PC-3 (cell line): ENCODE data around the gene KCTD11. TPM values are rescaled to one million over a fixed set of nuclear protein-coding genes. Genes with fewer than 3 reads are reported as not detected.
A peak's percentile ranks its signal among the peaks of the same experiment; 100 is the strongest.

Source experiments
- ATAC-seq: fragments of 200-7000 bp; cut with Tn5 transposase; 2 replicates; pipeline ENCODE4 v1.9.1; 2020; ENCODE audit warnings: mild to moderate bottlenecking, moderate library complexity
- BruUV-seq: library from RNA; stranded (reverse); fragments of 400-500 nt; replicated peaks from 2 replicates; lab custom pipeline; 2021; lab: Mats Ljungman, UMichigan
- CTCF ChIA-PET: fragments of 300-600 bp; sonication (Branson Sonifier 250); formaldehyde crosslinking; loops from one replicate; lab custom pipeline; 2022; ENCODE audit warnings: antibody characterized with exemption; lab: Charles Lee
- POLR2A ChIA-PET: fragments of 300-600 bp; sonication (Branson Sonifier 250); formaldehyde crosslinking; loops from one replicate; lab custom pipeline; 2022; ENCODE audit warnings: antibody characterized with exemption; ENCODE audit not compliant: unreplicated experiment; lab: Charles Lee
- DNase-seq: peaks from one replicate; pipeline ENCODE4 v3.0.0-alpha.2; 2015
- H2AFZ ChIP-seq: fragments of 300-600 bp; sonication (generic); 2 replicates; pipeline ENCODE4 v1.6.0; 2016; ENCODE audit warnings: antibody characterized with exemption, low read length
- H3F3A ChIP-seq: fragments of 300-600 bp; sonication (generic); one replicate; pipeline ENCODE4 v1.6.0; 2017; ENCODE audit warnings: antibody characterized with exemption, low read length, control low read depth, mild to moderate bottlenecking; ENCODE audit not compliant: unreplicated experiment
- H3K27ac ChIP-seq: fragments of 300-600 bp; sonication (generic); 2 replicates; pipeline ENCODE4 v1.5.1; 2016; ENCODE audit warnings: mild to moderate bottlenecking, low read length
- H3K27me3 ChIP-seq: fragments of 300-600 bp; sonication (generic); 2 replicates; pipeline ENCODE4 v1.6.1; 2016; ENCODE audit warnings: low read length, mixed read lengths
- H3K36me3 ChIP-seq: fragments of 300-600 bp; sonication (generic); 2 replicates; pipeline ENCODE4 v1.6.1; 2016; ENCODE audit warnings: low read depth, mixed run types, low read length, mixed read lengths
- H3K4me1 ChIP-seq: fragments of 300-600 bp; sonication (generic); 2 replicates; pipeline ENCODE4 v1.5.1; 2016; ENCODE audit warnings: low read length; ENCODE audit not compliant: insufficient read depth
- H3K4me2 ChIP-seq: fragments of 300-600 bp; sonication (generic); 2 replicates; pipeline ENCODE4 v1.6.0; 2016; ENCODE audit warnings: low read length
- H3K4me3 ChIP-seq: fragments of 300-600 bp; sonication (generic); 2 replicates; pipeline ENCODE4 v1.5.1; 2016; ENCODE audit warnings: mild to moderate bottlenecking, low read length, mixed read lengths
- H3K79me2 ChIP-seq: fragments of 300-600 bp; sonication (generic); 2 replicates; pipeline ENCODE4 v1.6.1; 2017; ENCODE audit warnings: low read length, mixed read lengths
- H3K9ac ChIP-seq: fragments of 300-600 bp; sonication (generic); 2 replicates; pipeline ENCODE4 v1.6.0; 2016; ENCODE audit warnings: mild to moderate bottlenecking, low read length
- H3K9me2 ChIP-seq: fragments of 300-600 bp; sonication (generic); replicated peaks from 2 replicates; pipeline ENCODE4 v1.6.1; 2016; ENCODE audit warnings: mixed run types, low read length, mixed read lengths
- H3K9me3 ChIP-seq: fragments of 300-600 bp; sonication (generic); 2 replicates; pipeline ENCODE4 v1.6.1; 2016; ENCODE audit warnings: low read length, mixed read lengths
- H4K20me1 ChIP-seq: fragments of 300-600 bp; sonication (generic); 2 replicates; pipeline ENCODE4 v1.6.1; 2016; ENCODE audit warnings: low read length, mixed read lengths
- EZH2 ChIP-seq: fragments of 300-600 bp; sonication (generic); IDR thresholded peaks from one replicate; pipeline ENCODE4 v1.6.1; 2017; ENCODE audit warnings: antibody characterized with exemption, mild to moderate bottlenecking, low read length; ENCODE audit not compliant: unreplicated experiment
- EZH2phosphoT487 ChIP-seq: fragments of 300-600 bp; sonication (generic); IDR thresholded peaks from 2 replicates; pipeline ENCODE4 v1.6.1; 2018; ENCODE audit warnings: mild to moderate bottlenecking, antibody characterized with exemption, low read length, borderline replicate concordance
- intact Hi-C: fragments of 100-400 bp; cut with micrococcal nuclease; formaldehyde crosslinking; loops from 2 replicates; pipeline ENCODE4 v1.9.0; 2023
- total RNA-seq: library from RNA; depleted of rRNA; stranded (reverse); fragments of >200 nt; gene quantifications from 2 replicates; pipeline ENCODE4 v1.2.3, GENCODE V29; 2014
- TF ChIP-seq, protein P1 (sequence below): fragments of 300-600 bp; sonication (generic); conservative IDR thresholded peaks from 2 replicates; pipeline ENCODE4 v1.5.1; 2017; ENCODE audit warnings: antibody characterized with exemption, low read depth, mild to moderate bottlenecking, low read length

Gene KCTD11
- total RNA-seq, 1 experiment from 2014 or later, result 7.0 TPM

DNA sequence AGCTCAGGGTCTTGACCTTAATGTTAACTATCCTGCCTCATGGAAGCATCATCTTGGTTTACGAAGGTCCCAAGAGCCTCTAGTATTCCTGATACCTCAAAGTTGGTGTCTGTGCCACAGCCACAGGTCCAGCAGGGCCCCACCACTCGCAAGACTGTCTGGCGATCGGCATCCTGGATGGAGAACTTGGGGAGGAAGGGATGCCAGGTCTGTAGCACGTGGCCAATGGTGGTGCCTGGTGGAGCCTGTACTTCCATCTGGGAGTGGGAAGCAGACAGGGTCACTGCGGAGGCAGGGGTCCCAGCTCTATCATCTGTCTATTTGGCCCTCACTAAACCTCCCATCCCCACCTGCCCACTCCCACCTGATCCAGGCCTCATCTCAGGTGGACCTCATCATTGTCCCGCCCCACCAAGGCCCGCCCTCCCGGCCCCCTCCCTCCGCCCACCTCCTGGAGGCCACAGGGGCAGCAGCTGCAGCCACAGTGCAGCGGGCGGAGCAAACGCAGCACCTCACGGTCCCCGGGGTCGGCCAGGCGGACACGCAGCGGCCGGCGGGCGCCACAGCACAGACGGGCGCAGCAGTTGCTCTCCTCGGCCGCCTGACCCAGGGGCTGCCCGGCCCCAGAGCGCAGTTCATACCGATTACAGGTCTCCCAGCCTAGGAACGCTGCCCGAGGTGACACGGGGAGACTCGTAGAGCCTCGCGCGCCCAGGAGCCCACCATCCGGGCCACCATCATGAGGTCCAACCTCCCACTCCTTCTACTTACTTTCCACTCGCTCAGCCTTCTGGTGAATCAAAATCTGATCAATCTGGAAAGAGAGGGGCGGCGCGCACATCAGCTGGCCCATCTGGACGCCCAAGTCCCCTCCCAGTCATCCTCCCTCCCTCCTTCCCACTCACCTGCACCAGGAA lies 41.0 kb downstream of the KCTD11 start:
- no peak overlapping the region for H3K27ac ChIP-seq
- no peaks in the 10 kb centered on the region for H3F3A ChIP-seq
- ATAC-seq (no peak), DNase-seq (no peak)
- H3K4me2 ChIP-seq, result peak overlapping the region; percentile 93
- H3K9me2 ChIP-seq, result no peaks in the 10 kb centered on the region
- no TSS peak for BruUV-seq
- ChIA-PET CTCF (no interaction called here), POLR2A (no interaction called here)
- peaks cover 4% of the 10 kb centered on the region; the same call in 1 of the 2 replicates for H3K4me1 ChIP-seq
- peak overlapping the region; percentile 91 for H3K4me3 ChIP-seq
- no peaks in the 10 kb centered on the region for H4K20me1 ChIP-seq
- no peak overlapping the region for H2AFZ ChIP-seq
- intact Hi-C loops, result no loop called here
- H3K27me3 ChIP-seq, result no peaks in the 10 kb centered on the region
- H3K9me3 ChIP-seq, result no peaks in the 10 kb centered on the region
- H3K36me3 ChIP-seq, result no peaks in the 10 kb centered on the region; the same call in 1 of the 2 replicates
- TF ChIP-seq EZH2 (no peak), EZH2phosphoT487 (no peak)
- TF ChIP-seq, protein P1, sequence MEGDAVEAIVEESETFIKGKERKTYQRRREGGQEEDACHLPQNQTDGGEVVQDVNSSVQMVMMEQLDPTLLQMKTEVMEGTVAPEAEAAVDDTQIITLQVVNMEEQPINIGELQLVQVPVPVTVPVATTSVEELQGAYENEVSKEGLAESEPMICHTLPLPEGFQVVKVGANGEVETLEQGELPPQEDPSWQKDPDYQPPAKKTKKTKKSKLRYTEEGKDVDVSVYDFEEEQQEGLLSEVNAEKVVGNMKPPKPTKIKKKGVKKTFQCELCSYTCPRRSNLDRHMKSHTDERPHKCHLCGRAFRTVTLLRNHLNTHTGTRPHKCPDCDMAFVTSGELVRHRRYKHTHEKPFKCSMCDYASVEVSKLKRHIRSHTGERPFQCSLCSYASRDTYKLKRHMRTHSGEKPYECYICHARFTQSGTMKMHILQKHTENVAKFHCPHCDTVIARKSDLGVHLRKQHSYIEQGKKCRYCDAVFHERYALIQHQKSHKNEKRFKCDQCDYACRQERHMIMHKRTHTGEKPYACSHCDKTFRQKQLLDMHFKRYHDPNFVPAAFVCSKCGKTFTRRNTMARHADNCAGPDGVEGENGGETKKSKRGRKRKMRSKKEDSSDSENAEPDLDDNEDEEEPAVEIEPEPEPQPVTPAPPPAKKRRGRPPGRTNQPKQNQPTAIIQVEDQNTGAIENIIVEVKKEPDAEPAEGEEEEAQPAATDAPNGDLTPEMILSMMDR, result no peak
- peaks cover 16% of the 10 kb centered on the region for H3K79me2 ChIP-seq
- H3K9ac ChIP-seq, result peak overlapping the region; percentile 76

DNA sequence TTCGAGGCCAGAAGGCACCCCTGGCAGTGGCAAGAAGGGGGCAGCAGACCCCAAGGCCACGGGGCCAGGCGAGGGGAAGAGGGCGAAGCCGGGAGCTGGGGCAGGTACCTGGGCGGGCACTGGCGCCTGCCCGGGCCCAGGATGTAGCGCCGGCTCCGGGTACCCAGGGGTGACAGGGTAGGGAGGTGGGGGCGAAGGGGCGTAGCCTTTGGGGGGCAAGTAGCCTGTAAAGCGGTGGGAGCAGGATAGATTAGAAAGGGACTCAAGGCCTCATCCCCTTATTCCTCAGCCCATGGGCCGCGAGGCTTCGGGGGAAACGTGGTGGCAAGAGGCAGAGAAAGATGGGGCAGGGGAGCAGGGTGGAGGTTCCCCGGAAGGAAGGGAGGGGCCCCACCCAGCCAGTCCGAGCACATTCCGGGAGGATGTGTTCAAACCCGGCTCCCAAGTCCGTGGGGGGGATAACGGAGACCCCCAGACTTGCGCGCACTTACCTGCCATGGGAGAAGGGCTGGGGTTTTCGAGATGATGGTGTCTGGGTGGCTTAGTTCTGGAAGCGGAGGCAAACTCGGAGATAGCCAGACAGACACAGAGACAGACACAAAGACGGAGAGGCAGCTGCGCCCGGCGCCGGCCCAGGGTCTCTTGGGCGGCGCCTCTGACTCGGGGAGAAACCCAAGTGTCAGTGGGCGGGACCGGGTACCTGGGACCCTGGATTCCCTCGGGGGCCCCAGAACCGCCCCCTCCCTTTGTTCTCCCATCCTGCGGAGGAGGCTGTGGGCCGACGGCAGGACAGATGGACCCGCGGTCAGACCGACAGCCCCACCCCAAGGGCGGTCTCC lies 41.9 kb downstream of the KCTD11 start:
- H3K36me3 ChIP-seq, result no peaks in the 10 kb centered on the region; the same call in 1 of the 2 replicates
- H3K9ac ChIP-seq, result peak overlapping the region; percentile 76
- TF ChIP-seq, protein P1, result no peak
- TF ChIP-seq EZH2phosphoT487, result no peak
- TF ChIP-seq EZH2, result no peak
- H3K4me2 ChIP-seq, result peak overlapping the region; percentile 93
- intact Hi-C loops, result loop anchor here (1.0 kb wide), 1 partner anchor 10 kb away; the partner anchor contains the start of gene TMEM256
- H3K27ac ChIP-seq, result no peak overlapping the region
- H3K27me3 ChIP-seq, result no peaks in the 10 kb centered on the region
- ATAC-seq (peak; percentile 32), DNase-seq (peak; percentile 34)
- H3K4me1 ChIP-seq, result peaks cover 4% of the 10 kb centered on the region; the same call in 1 of the 2 replicates
- H3K79me2 ChIP-seq, result peaks cover 16% of the 10 kb centered on the region
- H2AFZ ChIP-seq, result peak overlapping the region; percentile 88
- BruUV-seq, result TSS peak; percentile 40
- no peaks in the 10 kb centered on the region for H3K9me3 ChIP-seq
- peak overlapping the region; percentile 91 for H3K4me3 ChIP-seq
- ChIA-PET POLR2A (interaction anchor here (1.0 kb wide), 1 partner anchor 10 kb away, joined by 3 read pairs; the partner anchor contains the start of gene TMEM256), CTCF (interaction anchor here (0.5 to 1.4 kb wide), 2 partner anchors 10 to 43 kb away, joined by 3 read pairs; partner anchors contain the start of gene TMEM256)
- no peaks in the 10 kb centered on the region for H3F3A ChIP-seq
- H4K20me1 ChIP-seq, result no peaks in the 10 kb centered on the region
- H3K9me2 ChIP-seq, result no peaks in the 10 kb centered on the region
